ENCODE data around the gene SEC61B.

Gene SEC61B

DNA sequence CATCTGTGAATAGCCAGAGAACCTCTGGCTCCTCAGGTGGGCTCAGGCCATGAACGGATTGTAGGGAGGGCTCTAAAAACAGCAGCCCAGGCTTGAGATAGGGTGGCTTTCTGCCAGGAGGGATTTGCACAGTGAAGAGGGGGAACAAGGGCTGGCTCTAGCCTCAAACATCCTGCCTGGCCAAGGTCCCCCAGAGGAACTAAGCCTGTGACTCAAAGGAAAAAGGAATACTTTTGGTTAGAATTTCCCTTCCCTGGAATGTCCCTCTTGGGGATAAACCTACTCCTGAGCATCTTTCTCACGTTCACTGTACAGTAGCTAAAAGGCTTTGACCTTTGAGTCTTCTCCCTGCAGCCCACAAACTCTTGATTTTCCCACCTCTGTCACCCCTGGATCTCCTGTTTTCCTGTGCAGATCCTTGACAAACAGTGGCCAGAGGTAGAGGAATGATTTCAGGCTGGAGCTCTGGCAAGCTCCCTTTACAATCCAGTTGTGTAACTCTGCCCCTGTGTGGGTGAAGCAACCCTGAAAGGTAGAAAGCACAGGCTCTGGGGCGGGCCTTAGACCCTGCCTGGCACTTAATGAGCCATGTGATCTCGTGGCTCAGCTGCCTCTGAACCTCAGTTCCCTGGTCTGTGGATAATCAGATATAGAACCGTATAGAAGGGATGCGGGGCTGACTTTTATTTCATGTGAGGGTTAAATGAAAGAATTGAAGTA is 17.4 kb downstream of the SEC61B start:
- no peak overlapping the region for H3K27ac Mint-ChIP-seq
- H3K36me3 Mint-ChIP-seq (ENCODE audit: low read depth) = peaks cover 52% of the 10 kb centered on the region
- H3K9me3 Mint-ChIP-seq = no peaks in the 10 kb centered on the region
- no peaks in the 10 kb centered on the region for H3K27me3 Mint-ChIP-seq (ENCODE audit: low read depth)
- no peak overlapping the region for H3K4me3 Mint-ChIP-seq
- H3K4me1 Mint-ChIP-seq = no peaks in the 10 kb centered on the region
- TF ChIP-seq, protein P1, sequence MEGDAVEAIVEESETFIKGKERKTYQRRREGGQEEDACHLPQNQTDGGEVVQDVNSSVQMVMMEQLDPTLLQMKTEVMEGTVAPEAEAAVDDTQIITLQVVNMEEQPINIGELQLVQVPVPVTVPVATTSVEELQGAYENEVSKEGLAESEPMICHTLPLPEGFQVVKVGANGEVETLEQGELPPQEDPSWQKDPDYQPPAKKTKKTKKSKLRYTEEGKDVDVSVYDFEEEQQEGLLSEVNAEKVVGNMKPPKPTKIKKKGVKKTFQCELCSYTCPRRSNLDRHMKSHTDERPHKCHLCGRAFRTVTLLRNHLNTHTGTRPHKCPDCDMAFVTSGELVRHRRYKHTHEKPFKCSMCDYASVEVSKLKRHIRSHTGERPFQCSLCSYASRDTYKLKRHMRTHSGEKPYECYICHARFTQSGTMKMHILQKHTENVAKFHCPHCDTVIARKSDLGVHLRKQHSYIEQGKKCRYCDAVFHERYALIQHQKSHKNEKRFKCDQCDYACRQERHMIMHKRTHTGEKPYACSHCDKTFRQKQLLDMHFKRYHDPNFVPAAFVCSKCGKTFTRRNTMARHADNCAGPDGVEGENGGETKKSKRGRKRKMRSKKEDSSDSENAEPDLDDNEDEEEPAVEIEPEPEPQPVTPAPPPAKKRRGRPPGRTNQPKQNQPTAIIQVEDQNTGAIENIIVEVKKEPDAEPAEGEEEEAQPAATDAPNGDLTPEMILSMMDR (IDR thresholded peaks at IDR 0.05; ENCODE audit: unreplicated experiment in 3 of 3) = no peak

DNA sequence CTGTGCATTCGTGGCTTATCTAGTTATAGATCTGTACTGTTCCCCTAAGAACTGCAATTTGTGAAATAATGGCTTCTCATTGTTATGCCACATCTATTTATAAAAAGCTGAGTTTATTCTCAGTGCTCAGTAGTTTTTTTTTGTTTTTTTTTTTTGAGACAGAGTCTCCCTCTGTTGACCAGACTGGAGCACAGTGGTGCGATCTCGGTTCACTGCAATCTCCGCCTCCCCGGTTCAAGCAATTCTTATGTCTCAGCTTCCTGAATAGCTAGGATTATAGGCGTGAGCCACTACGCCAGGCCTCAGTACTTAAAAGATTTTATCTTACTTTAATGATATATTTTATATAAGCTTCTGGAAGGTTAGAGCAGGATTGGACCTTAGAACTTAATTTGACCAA is 19.0 kb downstream of the SEC61B start:
- Mint-ChIP-seq H3K9me3 (no peaks in the 10 kb centered on the region), H3K36me3 (ENCODE audit: low read depth) (peaks cover 52% of the 10 kb centered on the region), H3K27ac (no peak overlapping the region), H3K4me1 (no peaks in the 10 kb centered on the region), H3K4me3 (no peak overlapping the region), H3K27me3 (ENCODE audit: low read depth) (no peaks in the 10 kb centered on the region)
- TF ChIP-seq, protein P1 (IDR thresholded peaks at IDR 0.05; ENCODE audit: unreplicated experiment in 3 of 3) = no peak

DNA sequence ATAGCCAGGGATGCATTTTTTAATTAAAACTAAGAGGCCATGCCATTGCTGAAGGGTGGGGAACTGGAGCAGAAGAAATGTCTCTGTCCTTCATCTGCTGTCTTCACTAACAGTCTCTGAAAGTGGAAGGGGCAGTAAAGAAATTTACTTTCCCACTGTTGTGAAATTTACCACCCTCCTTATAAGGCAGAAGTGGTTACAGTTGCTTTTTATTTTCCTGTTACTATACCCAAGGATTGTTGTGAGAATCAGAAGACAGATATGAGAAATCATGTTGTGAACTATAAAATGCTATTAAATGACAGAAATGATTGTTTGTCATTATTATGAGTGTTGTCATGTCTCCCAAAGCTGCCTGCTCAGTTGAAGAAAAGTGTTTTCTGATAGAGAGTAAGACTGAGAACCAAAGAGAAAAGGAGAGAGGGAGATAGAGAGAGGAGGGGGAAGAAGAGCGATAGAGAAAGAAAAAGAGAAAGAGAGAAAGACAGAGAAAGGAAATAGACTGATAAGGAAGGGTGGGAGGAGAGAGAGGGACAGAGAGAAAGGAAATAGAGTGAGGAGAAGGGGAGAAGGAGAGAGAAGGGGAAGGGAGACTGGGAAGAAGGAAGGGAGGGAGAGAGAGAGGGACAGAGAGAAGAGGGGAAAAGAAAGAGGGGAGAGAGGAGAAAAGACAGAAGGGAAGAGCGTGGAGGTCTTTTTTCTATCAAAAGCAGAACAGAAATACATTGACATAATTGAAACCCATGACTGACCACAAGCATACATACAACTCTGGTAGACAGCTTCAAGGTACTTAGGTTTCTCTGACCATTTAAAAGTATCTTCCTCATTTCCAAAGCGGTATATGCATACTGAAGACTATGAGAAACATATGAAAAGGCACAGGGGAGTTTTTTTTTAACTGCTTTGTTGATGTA is 22.5 kb downstream of the SEC61B start:
- no peaks in the 10 kb centered on the region for H3K4me1 Mint-ChIP-seq
- H3K9me3 Mint-ChIP-seq = no peaks in the 10 kb centered on the region
- H3K27me3 Mint-ChIP-seq (ENCODE audit: low read depth) = no peaks in the 10 kb centered on the region
- H3K27ac Mint-ChIP-seq = no peak overlapping the region
- no peak overlapping the region for H3K4me3 Mint-ChIP-seq
- peaks cover 36% of the 10 kb centered on the region for H3K36me3 Mint-ChIP-seq (ENCODE audit: low read depth)
- TF ChIP-seq, protein P1 (IDR thresholded peaks at IDR 0.05; ENCODE audit: unreplicated experiment in 3 of 3) = no peak

DNA sequence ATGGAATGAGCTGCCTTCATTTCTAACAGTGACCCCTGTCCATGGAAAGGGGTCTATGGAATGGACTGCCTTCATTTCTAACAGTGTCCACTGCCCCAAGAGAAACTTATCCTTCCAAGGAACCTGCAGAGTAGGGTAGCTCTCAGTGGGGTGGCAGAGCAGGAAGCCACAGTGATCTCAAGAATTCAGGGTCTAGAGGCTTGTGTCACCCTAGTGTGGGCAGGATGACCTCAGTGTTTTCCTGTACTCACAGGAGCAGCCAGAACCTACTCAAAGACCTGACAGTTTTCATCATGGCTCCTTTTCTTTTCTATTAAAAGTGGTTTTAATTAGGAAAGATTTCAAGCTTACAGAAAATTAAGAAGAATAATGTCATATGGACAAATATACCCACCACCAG is 27.5 kb downstream of the SEC61B start:
- H3K27me3 Mint-ChIP-seq (ENCODE audit: low read depth) = no peaks in the 10 kb centered on the region
- TF ChIP-seq, protein P1 (IDR thresholded peaks at IDR 0.05; ENCODE audit: unreplicated experiment in 3 of 3) = no peak
- H3K36me3 Mint-ChIP-seq (ENCODE audit: low read depth) = peaks cover 5% of the 10 kb centered on the region
- H3K4me3 Mint-ChIP-seq = no peak overlapping the region
- H3K27ac Mint-ChIP-seq = no peak overlapping the region
- no peaks in the 10 kb centered on the region for H3K9me3 Mint-ChIP-seq
- H3K4me1 Mint-ChIP-seq = no peaks in the 10 kb centered on the region

DNA sequence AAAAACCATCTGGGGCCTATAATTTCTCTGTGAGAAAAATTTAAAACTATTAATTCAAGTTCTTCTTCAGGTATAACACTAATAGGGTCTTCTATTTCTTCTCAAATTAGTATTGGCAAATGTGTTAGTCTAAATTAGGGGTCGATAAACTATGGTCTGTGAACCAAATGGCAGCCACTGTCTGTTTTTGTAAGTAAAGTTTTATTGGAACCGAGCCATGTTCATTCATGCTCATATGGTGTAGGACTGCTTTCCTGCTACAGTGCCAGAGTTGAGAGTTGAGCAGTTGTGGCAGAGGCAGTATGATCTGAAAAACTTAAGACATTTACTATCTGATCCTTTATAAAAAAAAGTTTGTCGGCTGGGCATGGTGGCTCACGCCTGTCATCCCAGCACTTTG is 29.1 kb downstream of the SEC61B start:
- H3K27ac Mint-ChIP-seq = no peak overlapping the region
- H3K4me1 Mint-ChIP-seq = no peaks in the 10 kb centered on the region
- H3K27me3 Mint-ChIP-seq (ENCODE audit: low read depth) = no peaks in the 10 kb centered on the region
- peaks cover 5% of the 10 kb centered on the region for H3K36me3 Mint-ChIP-seq (ENCODE audit: low read depth)
- TF ChIP-seq, protein P1 (IDR thresholded peaks at IDR 0.05; ENCODE audit: unreplicated experiment in 3 of 3) = no peak
- H3K9me3 Mint-ChIP-seq = no peaks in the 10 kb centered on the region
- H3K4me3 Mint-ChIP-seq = no peak overlapping the region
